Measurements from ENCODE around the gene ARPC1B. TPM values are rescaled to one million over a fixed set of nuclear protein-coding genes. Genes with fewer than 3 reads are reported as not detected.

Gene ARPC1B
- total and polyA plus RNA-seq, 2 of the 4 experiments (the other 2 are of a cell fraction): 351 to 488 TPM

GRCh38 chr7:99408379-99409191 is 34.1 kb downstream of the ARPC1B start, which contains the start of the genes BUD31 and PDAP1 (continued):
- TF ChIP-seq CTCF (conservative IDR thresholded peaks at IDR 0.05; ENCODE audit: low read depth, low read length) (no peak), MAZ (IDR thresholded peaks at IDR 0.05; ENCODE audit: borderline replicate concordance, low read depth, low read length) (peak; percentile 43; the same call in 1 of the 2 replicates)
